A549 (cell line): ENCODE measurements around the gene ARL15. TPM values are rescaled to one million over a fixed set of nuclear protein-coding genes. Genes with fewer than 3 reads are reported as not detected.

Source experiments
- ATAC-seq, 2 experiments: fragments of 200-7000 bp in 1 of 2; fragments of >200 bp in 1 of 2; cut with Nextera tagmentation in 1 of 2; cut with Tn5 transposase in 1 of 2; 3 replicates each; pipeline versions ENCODE4 v1.8.0 to v1.9.1; 2018 to 2020; ENCODE audit warnings: mild to moderate bottlenecking in 1 of 2, moderate library complexity in 1 of 2
- CTCF ChIA-PET: fragments of 300-600 bp; sonication (Branson Sonifier 250); formaldehyde crosslinking; extraction: SDS; loops from one replicate; lab custom pipeline; 2021; ENCODE audit warnings: antibody characterized with exemption, inconsistent platforms; lab: Yijun Ruan, JAX
- POLR2A ChIA-PET: fragments of 350-600 bp; formaldehyde crosslinking; extraction: SDS; loops from one replicate; lab custom pipeline; 2021; ENCODE audit warnings: antibody characterized with exemption, inconsistent platforms; lab: Yijun Ruan, JAX
- DNase-seq, 2 experiments: peaks; one replicate each; pipeline versions ENCODE4 v3.0.0 to v3.0.0-alpha.2; 2011 to 2016; ENCODE audit warnings: low read depth in 1 of 2, low spot score in 1 of 2
- FAIRE-seq: peaks from 2 replicates; lab custom pipeline; 2011; peaks lifted over from hg19 to GRCh38; lab: Jason Lieb, UNC
- H3K27ac ChIP-seq, 2 experiments: fragments of >200 bp; sonication (Bioruptor Twin); formaldehyde crosslinking; 3 replicates each; pipeline ENCODE4 v1.5.1; 2016 to 2017
- H3K4me1 ChIP-seq: fragments of >200 bp; sonication (Bioruptor Twin); formaldehyde crosslinking; 3 replicates; pipeline ENCODE4 v1.6.1; 2016
- H3K4me2 ChIP-seq: fragments of >200 bp; sonication (Bioruptor Twin); formaldehyde crosslinking; 3 replicates; pipeline ENCODE4 v1.6.1; 2016
- H3K4me3 ChIP-seq: fragments of >200 bp; sonication (Bioruptor Twin); formaldehyde crosslinking; 3 replicates; pipeline ENCODE4 v1.5.1; 2016
- H3K9me3 ChIP-seq: fragments of >200 bp; sonication (Bioruptor Twin); formaldehyde crosslinking; 3 replicates; pipeline ENCODE4 v1.6.1; 2016
- BHLHE40 ChIP-seq: IDR thresholded peaks from 2 replicates; pipeline ENCODE4 v1.6.1; 2012; ENCODE audit warnings: low read depth, low read length, inconsistent platforms
- EHF ChIP-seq: fragments of 250-450 bp; sonication (Bioruptor Pico); IDR thresholded peaks from 2 replicates; pipeline ENCODE4 v1.5.0; 2020; ENCODE audit warnings: mild to moderate bottlenecking
- EHMT2 ChIP-seq: fragments of 200-600 bp; sonication (generic); IDR thresholded peaks from 2 replicates; pipeline ENCODE4 v1.6.1; 2016; ENCODE audit warnings: antibody characterized with exemption, low read depth, mild to moderate bottlenecking, moderate library complexity
- ELK1 ChIP-seq: fragments of 150-350 bp; IDR thresholded peaks from 2 replicates; pipeline ENCODE4 v1.6.1; 2014; ENCODE audit warnings: low read depth, mild to moderate bottlenecking, low read length
- EP300 ChIP-seq, 2 experiments: fragments of >200 bp; sonication (Bioruptor Twin); formaldehyde crosslinking; IDR thresholded peaks; 2 replicates in 1 of 2; 3 replicates in 1 of 2; pipeline ENCODE4 v1.6.1; 2016 to 2017
- FOSL2 ChIP-seq, 2 experiments: fragments of 450-650 bp in 1 of 2; fragments of >200 bp in 1 of 2; sonication (Bioruptor Twin) in 1 of 2; formaldehyde crosslinking; IDR thresholded peaks; 2 replicates each; pipeline versions ENCODE4 v1.5.0 to v1.6.1; 2016 to 2020; ENCODE audit warnings: mild to moderate bottlenecking in 1 of 2, moderate library complexity in 1 of 2
- HDAC2 ChIP-seq: fragments of 200-600 bp; sonication (generic); IDR thresholded peaks from 2 replicates; pipeline ENCODE4 v1.6.1; 2016
- HEYL ChIP-seq: fragments of 250-450 bp; sonication (Bioruptor Pico); IDR thresholded peaks from 2 replicates; pipeline ENCODE4 v1.8.0; 2021; ENCODE audit warnings: mild to moderate bottlenecking, moderate library complexity
- HOXA7 ChIP-seq: fragments of 250-450 bp; sonication (Bioruptor Pico); IDR thresholded peaks from 2 replicates; pipeline ENCODE4 v1.5.0; 2020; ENCODE audit warnings: mild to moderate bottlenecking, moderate library complexity
- HOXB13 ChIP-seq: fragments of 250-450 bp; sonication (Bioruptor Pico); IDR thresholded peaks from 2 replicates; pipeline ENCODE4 v1.5.0; 2020; ENCODE audit warnings: low read depth, mild to moderate bottlenecking, moderate library complexity
- KDM5A ChIP-seq: fragments of 200-600 bp; sonication (generic); IDR thresholded peaks from 2 replicates; pipeline ENCODE4 v1.6.1; 2016; ENCODE audit warnings: antibody characterized with exemption, mild to moderate bottlenecking
- MAX ChIP-seq: IDR thresholded peaks from 2 replicates; pipeline ENCODE4 v1.6.1; 2012
- MAZ ChIP-seq: fragments of 150-350 bp; IDR thresholded peaks from 2 replicates; pipeline ENCODE4 v1.6.1; 2014; ENCODE audit warnings: antibody characterized with exemption, low read depth, low read length, borderline replicate concordance
- POLR2A ChIP-seq: IDR thresholded peaks from 2 replicates; pipeline ENCODE4 v1.6.1; 2012; ENCODE audit warnings: mild to moderate bottlenecking, low read length
- POLR2AphosphoS2 ChIP-seq: conservative IDR thresholded peaks from 2 replicates; pipeline ENCODE4 v1.6.1; 2012; ENCODE audit warnings: low read length, improper control_type of control experiment, inconsistent platforms
- RCOR1 ChIP-seq: fragments of 150-350 bp; IDR thresholded peaks from 2 replicates; pipeline ENCODE4 v1.6.1; 2014; ENCODE audit warnings: antibody characterized with exemption, low read length, low read depth
- RFX5 ChIP-seq: fragments of 450-650 bp; IDR thresholded peaks from 2 replicates; pipeline ENCODE4 v1.7.1; 2014; ENCODE audit warnings: antibody characterized with exemption, mild to moderate bottlenecking, moderate library complexity
- ZC3H11A ChIP-seq: fragments of 450-650 bp; IDR thresholded peaks from 2 replicates; pipeline ENCODE4 v1.6.1; 2014; ENCODE audit warnings: antibody characterized with exemption, mild to moderate bottlenecking
- WGBS: methylation state at CpG from one replicate; pipeline ENCODE4 v1.1.6; 2017; ENCODE audit errors: missing lambda C conversion rate; 5-methylcytosine and 5-hydroxymethylcytosine counted together
- polyA plus RNA-seq, 4 experiments: library from polyadenylated mRNA; depleted of rRNA in 3 of 4; stranded (reverse); fragments of >200 nt; fragmentation: RNase III in 1 of 4; extraction: RNeasy Plus Mini Kit Qiagen cat#74134 plus additional on column Dnase treatment in 1 of 4; gene quantifications; 2 replicates in 3 of 4; 3 replicates in 1 of 4; pipeline ENCODE4 v1.2.3, GENCODE V29; 2011 to 2017
- TF ChIP-seq, protein P1 (sequence below): fragments of 250-450 bp; sonication (Bioruptor Pico); IDR thresholded peaks from 2 replicates; pipeline ENCODE4 v1.5.0; 2020; ENCODE audit warnings: low read depth, mild to moderate bottlenecking, moderate library complexity
- TF ChIP-seq, protein P2 (sequence below): fragments of 250-450 bp; sonication (Bioruptor Pico); IDR thresholded peaks from 2 replicates; pipeline ENCODE4 v1.5.0; 2021; ENCODE audit warnings: mild to moderate bottlenecking, moderate library complexity, borderline replicate concordance
- TF ChIP-seq, protein P3 (sequence below): fragments of 450-650 bp; IDR thresholded peaks from 2 replicates; pipeline ENCODE4 v1.6.1; 2014; ENCODE audit warnings: antibody characterized with exemption

ARL15 gene
- polyA plus RNA-seq, 2 of the 4 experiments (the other 2 are of a cell fraction): 11.8 to 12.1 TPM

- H3K4me2 ChIP-seq: no peak overlapping the region
- ATAC-seq (no peak), FAIRE-seq (no peak), DNase-seq (no peak)
- H3K27ac ChIP-seq: no peak overlapping the region
- WGBS: 78% methylated on average over 4 of the region's 4 CpGs
- ChIA-PET POLR2A (interaction anchor here (0.9 kb wide), 1 partner anchor 15 kb away, joined by 5 read pairs; no protein-coding TSS in a partner anchor), CTCF (no interaction called here)
- TF ChIP-seq MAZ (no peak), ZC3H11A (no peak), ELK1 (no peak), EHMT2 (no peak), RFX5 (no peak), HOXB13 (CRISPR knock-in tag) (no peak), BHLHE40 (no peak), RCOR1 (no peak)
- TF ChIP-seq, protein P1, sequence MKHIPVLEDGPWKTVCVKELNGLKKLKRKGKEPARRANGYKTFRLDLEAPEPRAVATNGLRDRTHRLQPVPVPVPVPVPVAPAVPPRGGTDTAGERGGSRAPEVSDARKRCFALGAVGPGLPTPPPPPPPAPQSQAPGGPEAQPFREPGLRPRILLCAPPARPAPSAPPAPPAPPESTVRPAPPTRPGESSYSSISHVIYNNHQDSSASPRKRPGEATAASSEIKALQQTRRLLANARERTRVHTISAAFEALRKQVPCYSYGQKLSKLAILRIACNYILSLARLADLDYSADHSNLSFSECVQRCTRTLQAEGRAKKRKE (CRISPR knock-in tag): no peak
- TF ChIP-seq, protein P2, sequence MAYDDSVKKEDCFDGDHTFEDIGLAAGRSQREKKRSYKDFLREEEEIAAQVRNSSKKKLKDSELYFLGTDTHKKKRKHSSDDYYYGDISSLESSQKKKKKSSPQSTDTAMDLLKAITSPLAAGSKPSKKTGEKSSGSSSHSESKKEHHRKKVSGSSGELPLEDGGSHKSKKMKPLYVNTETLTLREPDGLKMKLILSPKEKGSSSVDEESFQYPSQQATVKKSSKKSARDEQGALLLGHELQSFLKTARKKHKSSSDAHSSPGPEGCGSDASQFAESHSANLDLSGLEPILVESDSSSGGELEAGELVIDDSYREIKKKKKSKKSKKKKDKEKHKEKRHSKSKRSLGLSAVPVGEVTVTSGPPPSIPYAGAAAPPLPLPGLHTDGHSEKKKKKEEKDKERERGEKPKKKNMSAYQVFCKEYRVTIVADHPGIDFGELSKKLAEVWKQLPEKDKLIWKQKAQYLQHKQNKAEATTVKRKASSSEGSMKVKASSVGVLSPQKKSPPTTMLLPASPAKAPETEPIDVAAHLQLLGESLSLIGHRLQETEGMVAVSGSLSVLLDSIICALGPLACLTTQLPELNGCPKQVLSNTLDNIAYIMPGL (CRISPR knock-in tag): no peak
- no peaks in the 10 kb centered on the region for H3K4me1 ChIP-seq
- no peaks in the 10 kb centered on the region for H3K9me3 ChIP-seq
- H3K4me3 ChIP-seq: no peak overlapping the region
Observed at GRCh38 chr5:54178991-54179390, 131.4 kb downstream of the ARL15 start.

DNA sequence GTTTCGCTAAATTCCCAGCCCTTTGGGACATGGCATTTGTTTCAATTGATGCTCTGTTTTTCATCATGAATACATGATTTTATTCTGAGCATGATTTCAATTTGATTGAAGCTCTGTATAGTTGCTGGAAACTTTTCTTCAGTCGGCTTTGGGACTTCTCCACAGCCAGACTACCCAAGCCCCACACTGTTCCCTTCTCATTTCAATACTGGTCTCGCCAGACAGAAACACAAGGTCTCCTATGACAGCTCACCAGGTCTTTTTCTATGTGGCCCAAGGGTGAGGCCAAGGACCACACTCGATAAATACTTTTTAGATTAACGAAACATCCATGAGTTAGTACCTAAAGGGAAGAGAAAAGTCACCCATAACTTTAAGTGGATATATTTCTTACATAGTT, 132.2 kb downstream of the ARL15 start:
- POLR2A ChIA-PET: interaction anchor here (0.9 kb wide), 1 partner anchor 16 kb away, joined by 5 read pairs; no protein-coding TSS in a partner anchor
- no peak overlapping the region for H3K27ac ChIP-seq
- no peak for ATAC-seq
- FAIRE-seq: no peak
- no peaks in the 10 kb centered on the region for H3K4me1 ChIP-seq
- no peak overlapping the region for H3K4me3 ChIP-seq
- TF ChIP-seq MAX (no peak), RCOR1 (no peak), HOXB13 (CRISPR knock-in tag) (no peak), EHF (CRISPR knock-in tag) (no peak), KDM5A (no peak), POLR2A (no peak), POLR2AphosphoS2 (no peak), HEYL (CRISPR knock-in tag) (no peak), ELK1 (no peak), HDAC2 (no peak), HOXA7 (CRISPR knock-in tag) (no peak), FOSL2 (IDR thresholded peaks at IDR 0.05) (no peak), FOSL2 (CRISPR knock-in tag; IDR thresholded peaks at IDR 0.05) (no peak), EP300 (IDR thresholded peaks at IDR 0.05) (no peak)
- TF ChIP-seq, protein P3, sequence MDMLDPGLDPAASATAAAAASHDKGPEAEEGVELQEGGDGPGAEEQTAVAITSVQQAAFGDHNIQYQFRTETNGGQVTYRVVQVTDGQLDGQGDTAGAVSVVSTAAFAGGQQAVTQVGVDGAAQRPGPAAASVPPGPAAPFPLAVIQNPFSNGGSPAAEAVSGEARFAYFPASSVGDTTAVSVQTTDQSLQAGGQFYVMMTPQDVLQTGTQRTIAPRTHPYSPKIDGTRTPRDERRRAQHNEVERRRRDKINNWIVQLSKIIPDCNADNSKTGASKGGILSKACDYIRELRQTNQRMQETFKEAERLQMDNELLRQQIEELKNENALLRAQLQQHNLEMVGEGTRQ: no peak
- 86% methylated on average over 5 of the region's 5 CpGs for WGBS
- H3K4me2 ChIP-seq: no peak overlapping the region
- H3K9me3 ChIP-seq: no peaks in the 10 kb centered on the region
- CTCF ChIA-PET: interaction anchor here (1.0 kb wide), 1 partner anchor 8 kb away, joined by 3 read pairs; no protein-coding TSS in a partner anchor
- no peak for DNase-seq
